Tracheal epithelial cell (primary cell): ENCODE measurements around the gene RWDD4. TPM values are rescaled to one million over a fixed set of nuclear protein-coding genes. Genes with fewer than 3 reads are reported as not detected.

ENCODE experiments used
- total RNA-seq: library from RNA; depleted of rRNA; stranded (reverse); fragments of >200 nt; gene quantifications from 2 replicates; pipeline ENCODE4 v1.2.1, GENCODE V29; 2014

Gene RWDD4
- 21.1 and 23.9 TPM in 2 replicates for total RNA-seq

DNA sequence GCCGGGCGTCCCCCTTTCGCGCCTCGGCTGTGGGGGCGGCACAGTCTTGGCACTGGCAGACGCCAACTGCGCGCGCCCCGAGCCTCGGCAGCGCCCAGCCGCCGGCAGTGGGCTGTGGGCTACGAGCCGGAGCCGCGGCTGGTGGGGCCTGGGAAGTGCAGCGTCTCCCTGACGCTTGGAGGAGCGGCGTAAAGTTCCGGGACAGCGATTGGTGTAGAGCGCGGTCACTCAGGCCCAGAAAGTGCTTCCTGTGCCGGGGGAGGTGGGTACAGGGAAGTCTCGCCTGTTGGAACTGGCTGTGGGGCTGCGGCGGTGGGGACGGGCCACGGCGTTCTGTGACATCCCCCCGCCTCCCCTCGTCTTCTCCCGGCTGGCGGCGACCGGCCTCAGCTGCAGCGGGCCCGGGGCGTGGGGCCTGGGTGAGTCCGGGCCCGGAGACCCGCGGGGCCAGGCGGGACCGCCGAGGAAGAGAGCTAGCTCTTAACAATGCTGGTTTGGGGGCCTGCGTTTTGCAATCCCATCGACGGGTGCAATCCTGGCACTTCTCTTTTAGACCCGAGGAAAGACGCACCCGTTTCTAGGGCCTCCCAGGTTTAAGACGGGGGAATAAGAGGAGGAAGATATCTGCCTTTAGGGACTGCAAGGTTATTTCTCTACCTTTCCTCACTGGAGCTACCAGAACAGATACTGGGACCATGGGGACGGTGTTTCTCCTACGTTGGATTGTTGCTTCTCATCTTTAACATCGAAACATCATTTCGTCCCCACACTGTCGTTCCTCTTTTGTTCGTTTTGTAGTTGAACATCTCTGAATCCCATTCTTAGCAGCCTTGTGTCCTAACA, at the start of gene RWDD4, which contains the start of gene TRAPPC11:
RWDD4 (minus strand) TSS at position 157 of the 843 bp plus-strand sequence. CDS start 233 bp downstream, outside the sequence.
TRAPPC11 (plus strand) TSS at position 265 of the 843 bp plus-strand sequence. CDS start 4,575 bp downstream, outside the sequence.

Other genes starting within 250 kb of the RWDD4 start
- 12.4 and 17.6 TPM in 2 replicates for gene CDKN2AIP, start 214.5 kb downstream of the RWDD4 start, total RNA-seq
- gene ING2, start 154.1 kb downstream of the RWDD4 start, total RNA-seq: 8.4 and 10.0 TPM in 2 replicates
- 45.8 and 56.9 TPM in 2 replicates for gene TRAPPC11, start 108 bp upstream of the RWDD4 start, total RNA-seq
- gene STOX2, start 246.1 kb upstream of the RWDD4 start, total RNA-seq: 3.4 and 4.5 TPM in 2 replicates